Loucy (cell line): ENCODE results near the gene TM2D3.

Experiments used
- EZH2phosphoT487 ChIP-seq: fragments of 200-600 bp; IDR thresholded peaks from 2 replicates; pipeline ENCODE4 v1.6.1; 2018; ENCODE audit warnings: antibody characterized with exemption, mild to moderate bottlenecking, moderate library complexity, borderline replicate concordance
- TF ChIP-seq, protein P1 (sequence below): fragments of 200-600 bp; sonication (generic); conservative IDR thresholded peaks from 2 replicates; pipeline ENCODE4 v1.5.1; 2014; ENCODE audit warnings: mild to moderate bottlenecking, antibody characterized with exemption, low read length

DNA sequence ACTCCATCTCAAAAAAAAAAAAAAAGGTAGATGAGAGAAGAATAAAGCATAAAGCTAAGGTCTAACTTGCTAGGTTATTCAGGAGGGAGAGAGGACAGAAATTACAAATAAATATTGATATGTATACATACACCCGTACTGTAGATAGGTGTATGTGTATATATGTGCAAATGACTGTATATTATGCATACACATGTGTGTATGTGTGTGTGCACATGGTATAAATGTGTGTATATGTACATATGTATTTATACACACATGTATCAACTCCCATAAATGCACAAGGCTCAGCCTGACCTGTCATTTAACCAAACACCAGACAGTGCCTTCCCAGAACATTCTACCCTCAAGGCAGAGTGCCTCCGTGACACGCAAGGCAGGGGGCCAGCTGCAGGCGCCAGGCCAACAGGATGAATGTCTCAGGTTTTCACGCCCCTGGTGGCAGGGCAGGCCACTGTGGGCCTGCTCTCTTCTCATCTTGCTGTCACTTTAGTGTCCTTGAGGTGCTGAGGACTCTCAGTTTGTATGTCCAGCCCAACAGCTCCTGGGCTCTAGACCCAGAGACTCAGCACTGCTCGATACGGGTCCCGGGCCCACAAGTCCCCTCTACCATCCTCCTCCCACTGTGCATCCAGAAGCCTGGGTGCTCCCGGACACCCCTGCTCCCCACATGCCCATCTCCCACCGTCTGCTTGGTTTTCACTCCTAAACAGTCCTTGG, 40.4 kb downstream of the TM2D3 start:
- TF ChIP-seq, protein P1, sequence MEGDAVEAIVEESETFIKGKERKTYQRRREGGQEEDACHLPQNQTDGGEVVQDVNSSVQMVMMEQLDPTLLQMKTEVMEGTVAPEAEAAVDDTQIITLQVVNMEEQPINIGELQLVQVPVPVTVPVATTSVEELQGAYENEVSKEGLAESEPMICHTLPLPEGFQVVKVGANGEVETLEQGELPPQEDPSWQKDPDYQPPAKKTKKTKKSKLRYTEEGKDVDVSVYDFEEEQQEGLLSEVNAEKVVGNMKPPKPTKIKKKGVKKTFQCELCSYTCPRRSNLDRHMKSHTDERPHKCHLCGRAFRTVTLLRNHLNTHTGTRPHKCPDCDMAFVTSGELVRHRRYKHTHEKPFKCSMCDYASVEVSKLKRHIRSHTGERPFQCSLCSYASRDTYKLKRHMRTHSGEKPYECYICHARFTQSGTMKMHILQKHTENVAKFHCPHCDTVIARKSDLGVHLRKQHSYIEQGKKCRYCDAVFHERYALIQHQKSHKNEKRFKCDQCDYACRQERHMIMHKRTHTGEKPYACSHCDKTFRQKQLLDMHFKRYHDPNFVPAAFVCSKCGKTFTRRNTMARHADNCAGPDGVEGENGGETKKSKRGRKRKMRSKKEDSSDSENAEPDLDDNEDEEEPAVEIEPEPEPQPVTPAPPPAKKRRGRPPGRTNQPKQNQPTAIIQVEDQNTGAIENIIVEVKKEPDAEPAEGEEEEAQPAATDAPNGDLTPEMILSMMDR, result no peak
- no peak for TF ChIP-seq EZH2phosphoT487
